B cell (primary cell): ENCODE measurements around the gene SALL4. TPM values are rescaled to one million over a fixed set of nuclear protein-coding genes. Genes with fewer than 3 reads are reported as not detected.

Source experiments
- polyA plus RNA-seq: library from polyadenylated mRNA; depleted of rRNA; stranded (reverse); fragments of >200 nt; gene quantifications from 2 replicates; pipeline ENCODE4 v1.2.3, GENCODE V29; 2012
- total RNA-seq, 2 donors: library from RNA; stranded (reverse); fragments of 120-200 nt in 1 of 2; gene quantifications; 1 replicate in 1 of 2; 2 replicates in 1 of 2; pipeline versions ENCODE4 v1.2.3 to v1.2.4, GENCODE V29; 2013 to 2022

The SALL4 gene
- total and polyA plus RNA-seq, 2 donors (not counting 1 experiment from before 2014, with no cell fraction given) = 0.21 TPM; not detected in 1

Other genes with a start within 250 kb of the SALL4 start
- gene ATP9A, start 34.1 kb downstream of the SALL4 start, total RNA-seq = 0.22 and 0.32 TPM in 2 replicates
- gene ATP9A, start 34.1 kb downstream of the SALL4 start, polyA plus RNA-seq = 0.10 and 0.13 TPM in 2 replicates